HG03439 (cell line): ENCODE results near the gene BTBD9.
"Not testable (repeated sequence)": the region's sequence is repeated elsewhere in the genome, so short reads cannot be mapped to it uniquely, and the experiment has no call there.

ENCODE experiments used
- ATAC-seq: cut with Tn5 transposase; IDR thresholded peaks from one replicate; pipeline ENCODE4 v1.9.1; 2021; ENCODE audit warnings: mild to moderate bottlenecking, moderate library complexity; ENCODE audit not compliant: unreplicated experiment

Gene BTBD9

DNA sequence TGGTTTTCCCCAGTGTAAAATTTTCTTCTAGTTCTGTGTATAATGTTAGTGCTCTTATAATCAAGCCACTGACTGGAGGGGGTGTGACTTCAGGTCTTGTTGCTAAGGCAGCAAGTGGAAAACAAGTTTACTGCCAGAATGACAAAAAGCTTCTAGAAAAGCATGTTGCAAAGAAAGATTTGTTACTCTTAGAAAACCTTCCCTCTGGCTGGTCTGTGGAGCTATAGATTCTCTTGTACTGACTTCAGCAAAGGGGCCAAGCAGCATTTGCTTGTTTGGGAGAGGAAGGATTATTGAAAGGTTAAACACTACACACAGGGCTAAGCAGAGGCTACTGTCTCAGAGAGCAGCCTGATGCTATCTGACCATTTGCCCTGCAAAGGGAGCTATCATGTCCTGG, 288.8 kb downstream of the BTBD9 start:
- no peak for ATAC-seq

DNA sequence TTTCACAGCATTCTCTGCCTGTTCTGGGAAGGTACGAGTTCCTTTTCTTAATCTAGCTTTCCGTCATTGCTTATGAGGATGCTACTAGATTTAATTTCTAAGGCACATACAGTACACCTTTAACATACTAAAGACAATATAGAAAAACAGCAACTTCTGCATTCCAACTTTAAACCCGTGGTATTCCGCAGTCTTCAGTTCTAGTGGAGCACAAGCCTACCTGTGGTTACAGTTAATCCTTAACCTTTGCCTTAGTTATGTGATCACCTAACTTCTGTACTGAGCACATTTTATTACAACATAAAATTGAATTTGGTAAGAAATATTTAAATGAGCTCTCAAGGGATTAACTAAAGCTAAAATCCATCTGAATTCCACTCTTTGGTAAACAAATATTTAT, 289.5 kb downstream of the BTBD9 start:
- ATAC-seq, result no peak

DNA sequence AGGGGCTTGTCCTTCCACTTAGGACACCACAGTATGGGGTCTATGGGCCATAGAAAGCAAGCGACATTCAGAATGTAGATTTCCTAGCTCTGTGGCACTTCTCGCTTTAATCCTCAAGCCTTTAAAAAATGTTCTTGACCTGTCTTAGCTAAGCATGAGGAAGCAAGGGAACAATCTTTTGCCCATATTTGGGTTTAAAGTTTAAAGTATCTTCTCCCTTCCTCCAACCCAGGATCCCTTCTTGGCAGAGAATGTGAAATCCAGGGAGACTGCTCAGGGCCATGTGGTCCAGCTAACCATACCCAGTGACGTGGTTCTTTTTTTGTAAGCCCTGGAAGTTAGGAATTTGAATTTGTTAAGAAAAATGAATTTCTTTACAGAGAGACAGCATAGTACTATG, 289.9 kb downstream of the BTBD9 start:
- ATAC-seq, result no peak

DNA sequence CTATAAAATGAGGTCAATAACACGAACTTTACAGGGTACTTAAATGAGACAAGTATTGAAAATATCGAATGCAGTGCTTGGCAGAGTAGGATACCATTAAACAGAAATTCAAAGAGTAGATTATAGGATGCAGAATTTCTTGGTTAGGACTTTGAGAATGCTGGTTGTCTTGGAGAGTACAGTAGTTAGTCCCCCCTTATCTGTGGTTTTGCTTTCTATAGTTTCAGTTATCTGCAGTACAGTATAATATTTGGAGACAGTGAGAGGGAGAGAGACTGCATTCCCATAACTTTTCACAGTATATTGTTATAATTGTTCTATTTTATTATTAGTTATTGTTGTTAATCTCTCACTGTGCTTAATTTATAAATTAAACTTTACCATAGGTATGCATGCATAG, 290.5 kb downstream of the BTBD9 start:
- no peak for ATAC-seq

DNA sequence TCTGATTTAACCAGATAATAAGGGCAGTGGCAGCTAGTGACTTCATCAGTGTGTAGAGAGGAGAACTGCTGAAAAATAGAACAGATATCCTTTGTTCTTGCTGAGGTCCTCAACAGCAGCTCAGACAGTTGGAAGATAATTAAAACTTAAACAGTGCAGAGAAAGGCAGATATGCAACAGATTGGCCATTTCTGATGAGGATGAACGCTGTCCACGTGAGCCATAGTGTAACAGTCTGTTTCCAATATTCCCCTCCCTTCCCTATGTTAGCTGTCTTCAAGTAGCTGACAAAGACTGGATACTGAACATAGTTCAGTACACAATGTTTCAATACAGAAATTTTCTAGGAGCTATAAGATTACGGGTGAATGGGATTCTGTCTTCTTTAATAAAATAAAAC, 291.4 kb downstream of the BTBD9 start:
- ATAC-seq, result no peak

DNA sequence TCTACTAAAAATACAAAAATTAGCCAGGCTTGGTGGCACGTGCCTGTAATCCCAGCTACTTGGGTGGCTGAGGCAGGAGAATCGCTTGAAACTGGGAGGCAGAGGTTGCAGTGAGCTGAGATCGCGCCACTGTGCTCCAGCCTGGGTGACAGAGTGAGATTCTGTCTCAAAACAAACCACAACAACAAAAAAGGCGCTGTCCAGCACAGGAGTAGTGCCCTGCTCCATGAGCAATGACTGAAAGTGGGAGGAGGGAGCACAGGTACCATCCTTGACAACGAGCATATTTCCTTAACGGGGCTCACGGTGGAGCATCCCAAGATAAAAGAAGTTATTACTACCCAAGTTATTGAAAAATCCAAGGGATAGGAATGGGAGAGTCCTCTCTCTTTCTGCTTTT, 291.9 kb downstream of the BTBD9 start:
- ATAC-seq, result not testable (repeated sequence)

DNA sequence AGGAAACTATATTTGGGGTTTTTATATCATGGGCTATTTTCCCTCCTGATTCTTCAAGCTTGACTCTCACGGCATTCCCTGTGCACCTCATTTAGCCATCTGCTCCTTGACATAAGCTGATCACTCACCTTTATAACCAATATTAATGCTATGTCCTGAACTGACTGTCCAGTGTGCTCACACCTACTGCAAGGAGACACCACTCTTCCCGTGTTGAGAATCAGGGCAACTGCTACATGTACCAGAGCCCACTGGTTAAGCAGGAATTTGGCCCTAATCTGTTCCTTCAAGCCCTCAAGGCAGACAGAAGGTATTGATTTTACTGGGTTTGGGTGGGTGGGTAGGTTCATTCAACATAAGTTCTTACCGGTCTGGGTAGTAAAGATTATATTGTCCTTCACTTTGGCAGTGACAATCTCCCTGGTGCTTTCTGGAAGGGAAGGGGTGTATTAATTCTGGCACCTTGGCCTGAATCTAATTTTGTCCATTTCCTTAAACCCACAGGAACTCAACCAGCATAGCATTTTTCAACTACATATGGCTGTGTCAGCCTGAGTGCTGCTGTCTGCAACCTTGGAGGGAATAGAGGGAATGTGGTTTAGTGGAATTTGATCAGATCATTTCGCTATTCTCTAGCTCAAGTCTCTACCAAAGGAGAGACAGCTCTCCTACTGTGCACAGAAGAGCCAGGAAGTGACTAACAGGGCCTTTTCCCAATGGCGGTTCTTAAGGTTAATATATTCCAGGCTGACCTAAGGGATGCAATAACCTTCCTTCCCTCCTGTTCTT, 293.2 kb downstream of the BTBD9 start:
- no peak for ATAC-seq

DNA sequence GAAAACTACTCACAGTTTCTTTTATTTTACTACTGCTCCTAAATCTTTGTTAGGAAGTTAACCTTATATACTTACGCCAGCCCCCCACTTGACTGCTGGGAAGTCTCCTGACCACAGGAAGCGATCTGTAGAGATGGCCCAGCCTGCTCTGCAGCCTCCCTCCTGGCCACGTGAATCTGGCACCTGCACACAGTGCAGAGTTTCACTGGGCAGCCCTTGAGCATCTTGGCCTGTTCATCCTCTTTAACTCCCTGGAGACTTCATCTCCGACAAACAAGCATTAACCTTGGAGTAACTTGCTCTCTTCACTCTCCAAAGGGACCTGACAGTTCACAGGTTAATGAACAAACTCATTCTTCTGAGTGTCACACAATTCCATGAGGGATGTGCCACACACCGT, 294.1 kb downstream of the BTBD9 start:
- no peak for ATAC-seq

DNA sequence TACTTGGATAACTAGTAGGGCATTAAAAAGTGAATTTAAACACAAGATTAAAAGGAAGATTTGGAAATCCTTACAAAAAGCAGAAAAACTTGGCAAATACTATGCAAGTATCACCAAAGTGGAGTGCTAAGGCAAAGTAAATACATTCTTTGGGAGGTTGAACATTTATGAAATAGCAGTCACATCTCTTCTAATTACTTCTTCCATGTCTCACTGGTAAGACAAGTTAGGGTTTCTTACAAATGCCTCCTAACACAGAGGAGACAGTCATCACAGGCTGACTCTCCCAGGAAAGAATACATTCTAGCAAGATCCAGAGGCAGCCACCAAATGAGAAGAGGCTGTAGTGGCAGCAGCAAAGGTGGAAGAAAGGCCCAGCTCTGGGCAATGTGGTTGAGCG, 298.2 kb downstream of the BTBD9 start:
- ATAC-seq, result no peak

DNA sequence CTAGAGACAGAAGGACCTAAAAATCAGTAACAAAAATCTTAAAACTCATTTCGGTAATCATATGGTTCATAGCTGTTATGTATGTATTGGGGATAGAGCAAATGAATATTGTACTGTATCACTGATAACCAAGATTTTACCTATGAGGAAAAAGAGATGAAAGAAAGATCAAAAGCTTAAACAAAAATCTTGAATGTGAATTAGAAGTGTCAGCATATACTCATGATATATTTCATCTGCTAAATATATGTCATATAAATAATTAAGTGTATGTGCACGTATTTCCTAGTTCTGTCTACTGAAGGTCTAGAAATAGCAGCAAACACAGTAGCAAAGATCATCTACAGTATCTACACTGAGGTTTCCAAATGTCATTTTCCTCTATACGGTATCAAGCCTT, 299.8 kb downstream of the BTBD9 start:
- no peak for ATAC-seq

DNA sequence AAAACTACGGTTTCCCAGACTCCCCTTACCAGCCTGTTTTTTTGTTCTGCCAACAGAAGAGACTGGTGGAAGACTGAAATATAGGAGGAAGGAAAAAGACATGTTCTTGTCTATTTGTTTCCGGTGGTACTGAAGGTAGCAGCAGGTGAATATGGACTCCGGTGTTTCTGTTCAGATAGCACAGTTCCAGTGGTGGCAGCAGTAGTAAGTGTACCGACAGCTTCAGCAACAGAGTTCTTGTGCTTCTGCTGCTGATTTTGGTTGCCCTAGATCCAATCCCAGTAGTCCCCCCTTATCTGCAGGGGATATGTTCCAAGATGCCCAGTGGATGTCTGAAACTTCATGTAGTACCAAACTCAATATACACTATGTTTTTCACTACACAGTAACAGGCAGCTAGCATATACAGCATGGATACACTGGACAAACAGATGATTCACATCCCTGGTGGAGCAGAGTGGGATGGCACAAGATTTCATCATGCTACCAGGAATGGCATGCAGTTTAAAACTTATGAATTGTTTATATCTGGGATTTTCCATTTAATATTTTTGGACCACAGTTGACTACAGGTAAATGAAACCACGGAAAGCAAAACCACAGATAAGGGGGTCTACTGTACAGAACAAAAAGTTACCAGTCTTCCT, 301.8 kb downstream of the BTBD9 start:
- ATAC-seq, result no peak

DNA sequence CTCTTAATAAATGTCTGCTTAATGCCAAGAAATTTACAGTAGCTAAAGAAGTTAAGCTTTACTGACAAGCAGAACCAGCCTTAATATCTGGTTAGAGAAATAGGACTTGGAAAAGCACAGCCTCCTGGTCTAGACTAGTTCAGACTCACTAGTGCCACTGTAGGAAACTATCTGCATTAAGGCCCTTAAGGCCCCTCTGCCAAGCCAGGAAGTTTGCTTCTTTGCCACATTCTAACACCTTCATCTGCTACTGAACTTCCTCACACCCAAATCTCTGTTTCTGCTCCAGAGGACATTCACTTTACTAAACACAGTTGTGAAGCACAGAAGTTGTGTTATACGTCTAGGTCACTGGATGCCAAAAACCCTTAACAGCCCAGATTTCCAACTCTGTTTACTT, 302.8 kb downstream of the BTBD9 start:
- no peak for ATAC-seq

DNA sequence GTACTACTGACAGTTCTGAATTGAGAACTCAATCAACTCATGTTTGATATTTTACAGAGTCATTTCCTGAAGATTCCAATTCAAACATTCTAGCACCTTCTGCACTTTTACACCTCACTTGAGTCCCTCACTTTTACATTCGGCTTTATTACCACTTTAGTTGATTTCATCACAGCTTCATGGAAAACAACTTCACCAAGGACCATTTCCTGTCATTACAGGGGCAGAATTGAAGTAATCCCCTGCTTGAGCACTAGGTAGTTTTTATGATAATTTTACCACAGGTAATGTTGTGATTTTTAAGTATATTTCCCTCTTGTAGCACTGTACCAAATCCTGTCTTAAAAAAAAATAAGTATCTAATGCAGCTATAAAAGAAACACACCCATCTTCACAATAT, 312.9 kb downstream of the BTBD9 start:
- no peak for ATAC-seq

DNA sequence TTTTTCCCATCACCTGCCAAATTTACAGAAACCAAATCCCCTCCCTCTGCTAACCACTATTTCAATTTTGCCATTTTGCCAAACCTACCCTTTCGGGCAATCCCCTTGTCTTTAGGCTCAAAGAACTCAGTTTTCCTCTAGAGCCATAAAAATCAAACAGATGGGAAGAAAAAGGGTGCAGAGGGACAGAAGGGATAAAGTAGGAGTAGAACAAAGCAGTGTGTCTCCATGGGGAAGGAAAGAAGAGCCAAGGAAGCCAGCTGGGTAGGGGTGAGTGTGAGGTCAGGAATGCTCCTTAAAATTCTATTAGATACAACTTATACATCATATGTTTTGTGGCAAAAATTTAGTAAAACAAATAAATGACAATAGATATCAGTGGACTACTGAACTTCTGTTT, 316.5 kb downstream of the BTBD9 start:
- ATAC-seq, result no peak

DNA sequence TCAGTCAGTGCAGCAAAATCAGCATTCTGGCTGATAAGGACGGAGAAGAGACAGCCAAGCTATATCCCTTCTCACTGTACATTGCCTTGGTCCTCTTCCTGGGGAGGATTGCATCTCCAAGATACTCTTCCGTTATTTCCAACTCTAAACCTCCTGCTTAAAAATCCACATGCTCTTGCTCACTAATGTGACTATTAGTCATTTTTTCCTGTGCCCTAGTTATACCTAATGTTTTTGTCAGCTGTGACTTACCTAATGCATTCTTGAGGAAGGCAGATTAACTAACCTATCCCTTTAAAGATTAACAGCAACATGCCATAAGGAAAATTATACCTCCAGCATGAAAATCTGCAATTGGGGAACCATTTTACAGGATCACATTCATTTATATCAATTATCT, 317.6 kb downstream of the BTBD9 start:
- ATAC-seq, result no peak

DNA sequence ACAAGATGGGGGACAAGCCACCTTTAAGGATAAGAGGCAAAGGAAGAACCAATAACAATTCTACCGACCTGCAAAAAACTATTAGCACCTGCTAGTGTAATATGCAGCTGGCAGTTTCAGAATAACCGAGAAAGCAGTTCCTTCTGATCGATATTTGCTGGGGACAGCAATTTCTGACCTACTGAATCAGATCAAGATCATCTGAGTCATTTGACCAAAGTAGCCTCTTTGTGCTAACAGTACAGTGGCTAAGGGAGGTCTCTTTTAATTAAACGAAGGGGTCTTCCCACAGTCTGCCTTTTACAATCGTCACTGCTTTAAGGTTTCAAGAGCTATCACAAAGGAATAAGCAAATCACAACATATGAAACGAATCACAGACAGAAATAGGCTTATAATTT, 318.9 kb downstream of the BTBD9 start:
- ATAC-seq, result peak; percentile 75

DNA sequence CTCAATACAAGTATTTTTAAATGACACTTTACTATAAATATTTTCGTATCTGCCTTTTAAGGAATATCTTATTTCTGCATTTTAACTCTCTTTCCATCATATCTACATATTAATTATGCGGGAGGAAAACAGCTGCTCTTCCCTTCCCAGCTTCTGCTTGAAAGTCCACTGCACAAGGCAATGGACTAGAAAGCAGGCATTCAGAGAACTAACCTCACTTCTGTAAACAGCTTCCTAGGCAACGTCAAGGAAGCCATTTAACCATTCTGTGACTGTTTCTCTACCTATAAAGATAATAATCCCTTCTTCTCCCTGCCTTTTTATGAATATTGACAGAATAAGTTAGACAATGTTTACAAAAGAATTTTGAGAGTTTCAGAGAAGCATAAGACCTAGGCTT, 319.4 kb downstream of the BTBD9 start:
- ATAC-seq, result no peak

DNA sequence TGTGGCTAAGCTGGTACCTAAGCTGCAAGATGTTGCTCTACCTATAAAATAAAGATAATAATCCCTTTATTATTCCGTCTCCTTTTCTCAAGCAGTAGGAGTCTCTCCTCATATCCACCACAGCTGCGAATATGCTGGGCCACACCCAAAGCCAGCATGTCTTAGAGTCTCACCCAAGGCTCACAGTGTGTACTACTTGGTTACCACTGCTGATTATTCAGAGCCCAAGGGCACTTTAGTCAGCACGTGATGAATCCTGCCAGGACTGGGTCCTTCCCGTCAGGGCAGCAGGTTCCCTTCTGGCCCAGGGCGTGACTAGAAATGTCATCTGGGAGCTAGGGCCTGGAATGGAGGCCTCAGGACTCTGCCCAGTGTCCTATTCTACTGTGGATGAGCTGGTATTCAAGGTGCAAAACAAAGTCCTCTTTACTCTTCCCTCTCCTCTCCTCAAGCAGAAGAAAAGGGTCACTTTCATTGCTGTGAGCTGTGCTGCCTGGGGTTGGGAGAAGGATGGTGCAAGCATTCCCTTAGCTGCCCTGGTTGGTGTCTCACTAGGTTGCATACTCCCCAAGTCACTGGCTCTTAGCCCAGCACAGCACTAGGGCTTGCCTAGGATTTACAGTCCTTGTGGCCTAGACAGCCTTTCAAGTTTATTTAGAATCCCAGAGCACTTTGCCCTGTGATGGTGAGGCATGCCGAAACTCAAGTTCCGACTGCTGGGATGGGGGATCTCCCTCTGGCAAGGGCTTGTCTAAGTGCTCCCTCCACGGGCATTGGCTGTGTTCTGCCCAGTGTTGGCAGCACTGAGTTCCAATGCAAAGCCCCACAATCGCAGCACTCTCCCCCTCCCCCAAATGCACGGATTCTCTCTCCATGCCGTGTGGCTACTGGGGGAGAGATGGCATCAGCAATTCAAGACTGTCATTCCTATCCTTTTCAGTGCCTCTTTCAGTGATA, 320.2 kb downstream of the BTBD9 start:
- ATAC-seq, result no peak

DNA sequence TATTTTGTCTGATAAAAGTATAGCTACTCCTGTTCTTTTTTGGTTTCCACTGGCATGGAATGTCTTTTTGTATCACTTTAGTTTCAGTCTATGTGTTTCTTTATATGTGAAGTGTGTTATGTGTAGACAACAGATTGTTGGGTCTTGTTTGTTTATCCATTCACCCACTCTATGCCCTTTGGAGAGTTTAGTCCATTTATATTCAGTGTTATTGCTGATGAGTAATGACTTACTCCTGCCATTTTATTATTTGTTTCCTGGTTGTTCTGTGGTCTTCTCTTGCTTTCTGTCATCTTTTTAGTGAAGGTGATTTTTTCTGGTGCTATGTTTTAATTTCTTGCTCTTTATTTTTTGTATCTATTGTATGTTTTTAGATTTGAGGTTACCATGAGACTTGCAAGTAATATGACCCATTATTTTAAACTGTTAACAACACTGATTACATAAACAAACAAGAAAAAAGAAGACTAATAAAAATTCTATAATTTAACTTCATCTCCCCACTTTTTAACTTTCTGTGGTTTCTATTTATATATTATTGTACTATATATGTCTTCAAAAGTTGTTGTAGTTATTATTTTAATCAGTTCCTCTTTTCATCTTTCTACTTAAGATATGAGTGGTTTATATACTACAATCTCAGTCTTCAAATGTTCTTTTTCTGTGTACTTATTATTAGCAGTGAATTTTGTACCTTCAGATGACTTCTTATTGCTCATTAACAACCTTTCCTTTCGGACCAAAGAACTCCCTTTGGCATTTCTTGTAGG, 323.4 kb downstream of the BTBD9 start:
- ATAC-seq, result peak; percentile 44

DNA sequence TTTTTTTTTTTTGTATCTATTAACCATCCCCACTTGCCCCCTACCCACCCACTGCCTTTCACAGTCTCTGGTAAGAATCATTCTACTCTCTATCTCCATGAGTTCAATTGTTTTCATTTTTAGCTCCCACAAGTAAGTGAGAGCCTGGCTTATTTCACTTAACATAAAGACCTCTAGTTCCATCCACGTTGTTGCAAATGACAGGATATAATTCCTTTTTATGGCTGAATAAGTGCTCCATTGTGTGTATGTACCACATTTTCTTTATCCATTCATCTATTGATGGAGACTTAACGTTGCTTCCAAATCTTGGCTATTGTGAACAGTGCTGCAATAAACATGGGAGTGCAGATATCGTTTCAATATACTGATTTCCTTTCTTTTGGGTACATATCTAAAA, 328.5 kb downstream of the BTBD9 start:
- no peak for ATAC-seq

DNA sequence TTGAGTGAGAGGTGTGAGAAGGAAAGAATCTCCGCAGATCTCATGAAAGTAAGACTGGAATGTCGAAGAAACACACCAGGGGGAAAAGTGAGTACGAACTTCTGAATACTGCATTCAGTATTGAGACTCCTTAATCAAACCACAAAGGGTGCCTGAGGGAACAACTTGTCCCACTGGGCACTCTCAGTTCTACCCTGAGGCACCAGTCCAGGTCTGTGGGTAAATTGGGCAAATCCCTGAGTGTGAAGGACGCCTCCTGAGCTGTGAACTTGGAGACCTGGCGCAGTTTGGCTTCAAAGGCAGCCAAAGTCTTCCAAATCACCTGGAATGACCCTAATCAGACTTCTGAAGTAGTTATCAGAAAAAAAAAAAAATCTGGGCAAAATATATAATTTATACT, 329.7 kb downstream of the BTBD9 start:
- ATAC-seq, result no peak
